HG03103 (cell line): ENCODE measurements around the gene SUSD3.

Experiments used
- ATAC-seq: cut with Tn5 transposase; IDR thresholded peaks from one replicate; pipeline ENCODE4 v1.9.1; 2021; ENCODE audit warnings: low read depth; ENCODE audit not compliant: unreplicated experiment

The SUSD3 gene

GRCh38 chr9:93051680-93052089 is 6.8 kb upstream of the SUSD3 start:
- ATAC-seq: no peak

GRCh38 chr9:93052791-93053540 is 5.5 kb upstream of the SUSD3 start:
- no peak for ATAC-seq

GRCh38 chr9:93053781-93054331 is 4.6 kb upstream of the SUSD3 start:
- no peak for ATAC-seq

DNA sequence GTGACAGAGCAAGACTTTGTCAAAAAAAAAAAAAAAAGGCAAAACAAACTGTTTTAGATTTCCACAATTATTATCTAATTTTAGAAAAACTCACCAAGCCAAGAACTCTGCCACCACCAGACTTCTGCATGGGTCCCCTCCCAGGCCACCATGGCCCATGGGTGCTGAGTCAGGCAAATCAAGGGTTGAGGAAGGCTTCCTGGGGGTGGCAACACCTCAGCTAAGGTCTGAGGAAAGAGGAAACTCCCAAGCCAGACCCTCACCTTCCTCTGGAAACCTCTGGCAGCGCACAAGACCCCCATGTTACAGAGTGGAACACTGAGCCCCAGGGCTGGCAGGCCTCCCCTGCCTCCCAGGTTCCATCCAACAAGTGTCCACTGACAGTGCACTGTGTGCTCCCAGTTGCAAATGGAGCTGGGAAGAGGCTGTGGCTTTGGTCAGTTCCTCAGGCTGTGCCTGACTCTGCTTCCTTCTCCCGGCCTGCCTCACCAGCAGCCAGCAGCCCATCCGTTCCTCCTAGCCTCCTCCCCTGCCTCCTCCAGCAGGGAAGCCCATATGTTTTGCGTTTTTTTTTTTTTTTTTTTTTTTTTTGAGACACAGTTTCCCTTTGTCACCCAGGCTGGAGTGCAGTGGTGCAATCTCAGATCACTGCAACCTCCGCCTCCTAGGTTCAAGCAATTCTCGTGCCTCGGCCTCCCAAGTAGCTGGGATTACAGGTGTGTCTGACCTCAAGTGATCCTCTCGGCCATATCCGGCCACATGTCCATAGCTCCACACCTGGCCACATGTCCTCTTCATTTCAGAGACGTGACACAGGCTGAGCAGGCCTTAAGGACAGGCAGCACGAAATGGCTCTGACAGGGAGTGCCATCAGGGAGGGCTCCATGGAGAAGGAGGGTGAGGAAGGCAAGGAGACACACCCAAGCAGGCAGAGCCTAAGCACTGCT is 3.5 kb upstream of the SUSD3 start:
- no peak for ATAC-seq

DNA sequence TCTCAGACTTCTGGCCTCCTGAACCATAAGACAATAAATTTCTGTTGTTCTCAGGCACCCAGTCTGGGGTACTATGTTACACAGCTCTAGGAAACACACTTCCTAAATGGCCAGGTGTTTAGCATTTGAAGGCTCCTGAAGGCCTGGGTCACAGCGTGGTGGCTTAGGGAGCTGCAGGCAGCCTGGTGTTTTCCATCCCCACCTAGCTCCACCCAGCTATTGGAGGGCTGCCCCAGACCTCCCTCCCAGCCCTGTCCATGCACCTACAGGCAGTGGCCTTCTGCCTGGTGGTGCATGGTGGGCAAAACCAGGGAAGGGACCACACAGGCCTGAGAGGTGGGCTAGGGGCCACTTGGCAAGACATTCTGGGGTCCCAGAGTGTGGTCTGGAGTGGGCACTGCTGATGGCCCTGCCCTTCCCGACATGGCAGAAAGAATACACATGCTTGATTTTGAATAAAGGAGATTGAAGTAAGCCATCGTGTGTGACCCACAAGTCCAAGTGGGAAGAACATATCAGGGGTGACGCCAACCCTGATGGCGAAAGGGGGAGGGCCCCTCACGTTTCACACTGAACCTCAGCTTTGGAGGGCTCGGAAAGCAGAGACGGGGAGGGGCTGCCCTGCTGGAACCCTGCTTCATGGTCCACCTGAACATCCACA is 1.3 kb upstream of the SUSD3 start:
- no peak for ATAC-seq

GRCh38 chr9:93057703-93058354 is 672 bp upstream of the SUSD3 start:
- ATAC-seq: peak; percentile 3

DNA sequence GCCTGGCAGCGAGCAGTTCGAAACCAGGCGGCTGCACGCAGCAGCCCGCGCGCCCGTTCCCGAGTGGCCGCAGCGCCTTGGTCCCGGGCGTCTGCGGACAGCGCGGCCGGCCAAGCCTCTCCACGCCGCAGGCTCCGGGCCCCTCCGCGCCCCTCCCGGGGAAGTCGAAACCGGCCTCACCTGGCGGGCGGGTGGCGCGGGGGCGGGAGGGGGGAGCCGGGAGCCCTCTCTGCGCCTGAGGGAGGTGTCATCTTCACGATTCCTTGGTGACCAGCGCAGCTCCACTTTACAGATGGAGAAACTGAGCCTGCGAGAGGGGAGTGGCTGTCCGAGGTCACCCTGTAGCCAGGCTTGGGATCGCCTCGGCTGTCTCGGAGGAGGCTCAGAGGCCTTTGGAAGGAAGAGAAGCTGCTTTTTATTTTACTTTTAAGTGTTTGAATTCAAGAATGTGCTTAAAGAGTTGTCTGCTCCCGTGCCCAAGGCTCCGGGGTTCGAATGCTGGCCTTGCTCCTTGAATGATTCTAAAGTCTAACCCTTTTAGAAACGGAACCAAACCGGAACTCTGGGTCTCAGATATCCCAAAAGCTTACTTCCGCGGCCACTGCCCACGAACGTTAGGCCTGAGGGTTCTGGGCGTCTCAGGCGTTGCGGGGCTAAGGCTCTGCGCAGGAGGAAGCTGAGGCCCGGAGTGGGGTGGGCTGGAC is 662 bp downstream of the SUSD3 start:
- ATAC-seq: no peak

GRCh38 chr9:93059715-93060578 is 1.4 kb downstream of the SUSD3 start:
- ATAC-seq: no peak

DNA sequence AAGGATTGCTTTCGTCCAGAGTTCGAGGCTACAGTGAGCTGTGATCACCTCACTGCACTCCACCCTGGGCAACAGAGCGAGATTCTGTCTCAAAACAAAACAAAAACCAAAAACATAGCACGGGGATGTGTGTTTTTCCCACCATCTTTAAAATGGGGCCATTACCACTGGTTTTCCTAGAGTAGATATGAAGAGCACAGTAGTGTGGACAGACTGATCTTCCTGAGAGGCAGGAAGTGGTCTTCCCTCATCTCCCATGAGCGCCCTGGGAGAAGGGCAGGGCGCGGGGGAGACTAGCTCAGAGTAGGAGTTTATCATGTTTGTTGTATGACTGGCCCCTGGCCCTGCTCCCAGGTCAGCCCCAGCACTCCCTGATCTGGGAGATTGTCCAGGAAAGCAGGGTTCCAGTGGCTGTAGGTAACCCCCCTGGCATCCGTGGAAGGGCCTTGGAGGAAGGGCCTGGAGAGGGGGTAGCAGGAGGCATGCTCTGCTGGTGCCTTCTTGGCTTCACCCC is 2.3 kb downstream of the SUSD3 start:
- no peak for ATAC-seq

DNA sequence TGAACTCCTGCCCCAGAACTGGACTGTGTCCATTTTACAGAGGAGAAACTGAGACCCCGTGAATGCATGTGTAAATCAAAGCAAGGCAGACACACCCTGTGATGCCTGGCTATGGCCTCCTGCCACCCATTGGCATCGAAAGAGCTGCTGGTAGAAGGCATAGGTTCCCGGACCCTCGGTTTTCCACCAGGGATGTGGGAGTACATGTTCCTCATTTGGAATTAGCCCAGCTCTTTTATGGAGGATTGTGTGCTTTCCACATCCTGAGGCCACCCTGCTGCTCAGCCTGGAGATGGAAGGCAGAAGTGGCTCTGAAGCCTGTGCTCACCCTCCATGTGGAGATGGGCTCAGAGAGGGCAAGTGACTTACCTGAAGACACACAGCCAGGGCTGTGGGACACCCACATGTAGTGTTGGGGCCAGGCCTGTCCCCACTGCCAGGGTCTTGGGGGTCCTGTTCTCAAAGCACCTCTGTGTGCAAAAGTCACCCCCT is 2.8 kb downstream of the SUSD3 start:
- no peak for ATAC-seq

DNA sequence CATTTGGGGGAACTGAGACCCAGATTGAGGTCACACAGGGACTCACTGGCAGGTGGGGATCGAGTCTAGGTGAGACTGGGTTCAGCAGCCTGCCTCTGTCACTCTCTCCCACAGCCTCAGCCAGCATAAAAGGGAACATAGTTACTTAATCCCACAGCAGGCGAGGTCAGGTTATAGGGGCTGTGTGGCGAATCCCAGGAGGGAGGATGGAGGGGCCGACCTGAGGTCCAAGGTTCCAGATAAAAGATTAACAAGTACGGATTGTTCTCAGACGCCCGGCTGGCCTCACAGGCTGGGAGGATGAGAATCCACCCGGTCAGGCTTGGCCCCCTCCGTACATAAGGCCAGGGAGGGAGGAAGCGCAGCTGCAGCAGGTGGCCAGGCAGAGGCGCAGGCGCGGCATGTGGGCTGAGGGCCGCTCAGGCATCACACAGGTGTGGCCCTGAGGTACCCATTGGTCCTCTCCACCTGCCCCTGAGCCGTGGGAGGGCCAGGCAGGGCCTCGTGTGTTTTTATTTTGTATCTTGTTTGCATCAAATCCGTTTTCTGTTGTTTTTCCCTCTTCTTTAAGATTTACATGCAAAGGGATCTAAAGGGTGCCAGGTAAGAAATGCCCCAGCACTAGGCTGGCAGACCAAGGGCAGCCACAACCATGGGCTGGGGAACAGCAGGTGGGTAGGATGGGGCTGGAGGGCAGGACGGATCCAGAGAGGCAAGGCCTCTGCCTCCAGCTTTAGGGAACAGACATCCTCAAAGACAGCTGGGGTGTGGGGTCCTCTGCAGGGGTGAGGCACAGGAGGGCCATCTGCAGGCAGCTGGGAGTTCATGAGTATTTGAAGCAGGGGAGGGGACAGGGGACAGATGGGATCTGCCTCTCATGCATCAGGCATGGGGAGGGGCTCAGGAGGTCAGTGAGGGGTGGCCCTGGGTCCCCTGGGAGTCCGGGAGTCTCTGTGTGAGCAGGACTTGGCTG is 3.6 kb downstream of the SUSD3 start:
- ATAC-seq: peak; percentile 33

- peak; percentile 90 for ATAC-seq
Observed at GRCh38 chr9:93064392-93065134, 6.1 kb downstream of the SUSD3 start.

DNA sequence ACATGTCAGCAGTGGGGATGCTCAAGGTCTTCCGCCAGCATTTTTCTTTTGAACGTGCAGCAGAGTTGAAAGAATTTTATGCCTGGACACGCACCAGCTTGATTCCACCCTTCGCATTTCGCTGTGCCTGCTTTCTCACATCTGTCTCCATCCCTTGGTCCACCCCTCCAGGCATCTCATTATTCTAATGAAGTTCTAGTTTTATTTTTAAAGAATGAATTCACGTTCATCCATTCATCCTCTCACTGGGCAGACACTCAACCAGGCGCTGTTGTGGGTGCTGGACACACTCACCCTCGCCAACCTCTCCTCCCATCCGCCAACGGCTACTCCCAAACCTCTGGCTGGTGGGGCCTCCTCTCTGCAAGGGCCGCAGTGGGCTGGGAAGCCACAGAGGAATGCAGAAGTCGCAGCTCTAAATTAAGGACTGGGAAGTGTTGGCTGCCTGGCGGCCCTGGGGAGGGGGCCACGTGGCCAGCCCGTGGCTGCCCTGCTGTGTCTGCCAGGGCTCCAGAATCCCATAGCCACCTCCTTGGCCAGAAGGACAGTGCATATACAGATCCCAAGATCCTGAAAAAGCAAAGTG is 6.7 kb downstream of the SUSD3 start:
- ATAC-seq: no peak

DNA sequence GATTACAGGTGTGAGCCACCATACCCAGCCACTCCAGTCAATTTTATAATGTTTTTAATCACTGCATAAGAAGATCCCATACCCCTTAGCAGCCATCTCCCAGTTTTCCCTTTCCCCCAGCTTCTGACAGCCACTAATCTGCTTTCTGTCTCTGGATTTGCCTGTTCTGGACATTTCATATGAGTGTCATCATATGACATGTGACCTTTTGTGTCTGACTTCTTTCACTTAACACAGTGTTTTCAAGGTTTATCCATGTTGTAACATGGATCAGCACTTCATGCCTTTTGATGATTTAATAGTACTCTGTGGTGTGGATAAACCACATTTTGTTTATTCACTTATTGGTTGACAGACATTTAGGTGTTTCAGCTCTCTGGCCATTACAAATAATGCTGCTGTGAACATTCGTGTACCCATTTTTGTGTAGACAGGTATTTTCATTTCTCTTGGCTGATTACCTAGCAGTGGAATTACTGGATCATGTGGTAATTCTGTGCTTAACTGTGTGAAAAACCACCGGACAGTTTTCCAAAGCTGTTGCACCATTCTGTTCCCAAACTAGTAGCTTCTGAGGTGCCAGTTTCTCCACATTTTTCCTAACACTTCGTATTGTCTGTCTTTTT is 8.6 kb downstream of the SUSD3 start:
- ATAC-seq: no peak

- no peak for ATAC-seq
Observed at GRCh38 chr9:93068956-93069355, 10.5 kb downstream of the SUSD3 start.

DNA sequence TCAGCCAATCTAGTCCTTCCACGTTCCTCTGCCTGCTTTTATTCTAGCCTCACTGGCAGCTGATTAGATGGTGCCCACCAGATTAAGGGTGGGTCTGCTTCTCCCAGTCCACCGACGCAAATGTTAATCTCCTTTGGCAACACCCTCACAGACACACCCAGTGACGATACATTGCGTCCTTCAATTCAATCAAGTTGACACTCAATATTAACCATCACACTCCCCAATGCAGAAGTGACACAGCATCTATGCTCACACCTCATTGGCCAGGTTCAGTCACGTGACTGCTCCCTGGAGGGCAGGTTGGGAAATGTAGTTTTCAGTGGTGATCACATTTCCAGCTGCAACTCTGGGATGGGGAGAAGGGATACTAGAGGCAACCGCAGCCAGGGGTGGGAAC is 13.0 kb downstream of the SUSD3 start:
- ATAC-seq: no peak
